ENCODE results near the gene TIA1.

DNA sequence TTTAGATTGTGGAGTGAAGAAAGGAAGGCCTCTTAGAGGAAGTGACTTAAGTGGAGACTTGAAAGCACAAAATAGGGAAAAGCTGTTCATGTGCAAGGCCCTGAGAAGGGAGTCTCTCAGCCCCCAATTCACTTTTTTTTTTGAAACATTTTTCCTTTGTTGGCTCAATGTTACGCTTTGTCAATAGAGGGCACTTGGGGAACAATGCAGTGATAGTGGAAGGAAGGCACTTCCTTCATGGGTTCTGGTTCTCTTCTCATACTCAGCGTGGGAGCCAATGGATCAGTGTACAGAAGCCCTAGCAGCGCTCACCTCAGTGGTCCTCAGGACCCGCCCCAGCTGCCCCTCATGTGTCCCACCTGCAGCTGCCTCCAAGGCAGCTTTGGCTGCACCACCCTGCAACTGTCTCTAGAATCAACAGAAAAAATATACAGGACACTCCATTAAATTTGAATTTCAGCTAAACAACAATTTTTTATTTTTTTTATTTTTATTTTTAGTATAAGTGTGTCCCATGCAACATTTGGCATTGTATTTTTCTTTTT is 49.0 kb downstream of the TIA1 start:
- TF ChIP-seq, protein P1, sequence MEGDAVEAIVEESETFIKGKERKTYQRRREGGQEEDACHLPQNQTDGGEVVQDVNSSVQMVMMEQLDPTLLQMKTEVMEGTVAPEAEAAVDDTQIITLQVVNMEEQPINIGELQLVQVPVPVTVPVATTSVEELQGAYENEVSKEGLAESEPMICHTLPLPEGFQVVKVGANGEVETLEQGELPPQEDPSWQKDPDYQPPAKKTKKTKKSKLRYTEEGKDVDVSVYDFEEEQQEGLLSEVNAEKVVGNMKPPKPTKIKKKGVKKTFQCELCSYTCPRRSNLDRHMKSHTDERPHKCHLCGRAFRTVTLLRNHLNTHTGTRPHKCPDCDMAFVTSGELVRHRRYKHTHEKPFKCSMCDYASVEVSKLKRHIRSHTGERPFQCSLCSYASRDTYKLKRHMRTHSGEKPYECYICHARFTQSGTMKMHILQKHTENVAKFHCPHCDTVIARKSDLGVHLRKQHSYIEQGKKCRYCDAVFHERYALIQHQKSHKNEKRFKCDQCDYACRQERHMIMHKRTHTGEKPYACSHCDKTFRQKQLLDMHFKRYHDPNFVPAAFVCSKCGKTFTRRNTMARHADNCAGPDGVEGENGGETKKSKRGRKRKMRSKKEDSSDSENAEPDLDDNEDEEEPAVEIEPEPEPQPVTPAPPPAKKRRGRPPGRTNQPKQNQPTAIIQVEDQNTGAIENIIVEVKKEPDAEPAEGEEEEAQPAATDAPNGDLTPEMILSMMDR (conservative IDR thresholded peaks at IDR 0.05; ENCODE audit: low read length): peak; percentile 42
- TF ChIP-seq EZH2phosphoT487 (IDR thresholded peaks at IDR 0.05; ENCODE audit: borderline replicate concordance, low read depth, low read length): no peak
